GM21528 (cell line): ENCODE results near the gene KCNH3.
"Not testable (repeated sequence)": the region's sequence is repeated elsewhere in the genome, so short reads cannot be mapped to it uniquely, and the experiment has no call there.

Experiments used
- ATAC-seq: cut with Tn5 transposase; IDR thresholded peaks from one replicate; pipeline ENCODE4 v1.9.1; 2021; ENCODE audit warnings: mild to moderate bottlenecking, moderate library complexity; ENCODE audit not compliant: unreplicated experiment, low FRiP score

KCNH3 gene

GRCh38 chr12:49538510-49539403 lies at the start of gene KCNH3:
Gene KCNH3 (plus strand): TSS chr12:49539030. CDS start chr12:49539417, 387 bp downstream.
- peak; percentile 45 for ATAC-seq

GRCh38 chr12:49489154-49489553 lies 49.7 kb upstream of the KCNH3 start:
- no peak for ATAC-seq

DNA sequence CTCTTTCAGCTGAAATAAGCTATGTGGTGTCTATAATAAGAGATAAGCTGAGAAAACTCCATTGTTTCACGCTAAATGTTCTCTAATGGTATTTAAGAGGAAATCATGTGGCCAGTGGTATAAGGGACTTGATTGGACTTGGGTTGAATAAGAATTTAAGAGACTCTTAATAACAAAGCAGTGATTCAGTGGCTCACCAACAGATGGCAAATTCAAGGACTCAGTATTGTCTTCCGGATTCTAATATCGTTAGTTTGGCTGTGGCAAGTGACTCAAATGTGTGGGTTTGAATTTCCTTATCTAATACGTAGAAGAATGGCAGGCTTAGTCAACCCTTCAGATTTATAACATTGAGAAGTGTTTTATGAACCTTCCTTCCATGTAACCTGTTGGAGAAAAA lies 49.1 kb upstream of the KCNH3 start:
- ATAC-seq: no peak

GRCh38 chr12:49491823-49492222 lies 47.0 kb upstream of the KCNH3 start:
- no peak for ATAC-seq

DNA sequence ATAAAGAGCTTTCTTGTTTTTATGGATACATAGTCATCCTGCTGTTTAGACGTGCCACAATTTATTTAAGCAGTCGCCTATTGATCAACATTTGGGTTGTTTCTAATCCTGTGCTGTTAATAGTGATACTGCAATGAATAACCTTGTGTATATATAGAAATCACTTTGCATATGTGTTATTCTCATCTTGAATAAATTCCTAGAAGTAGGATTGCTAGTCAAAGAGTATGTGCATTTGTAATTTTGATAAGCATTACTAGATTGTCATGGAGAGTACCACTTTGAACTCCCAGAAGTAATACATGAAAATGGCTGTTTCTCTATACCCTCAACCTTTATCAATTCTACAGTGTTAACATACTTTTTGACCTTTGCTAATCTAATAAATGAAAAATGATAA lies 44.9 kb upstream of the KCNH3 start:
- ATAC-seq: no peak

DNA sequence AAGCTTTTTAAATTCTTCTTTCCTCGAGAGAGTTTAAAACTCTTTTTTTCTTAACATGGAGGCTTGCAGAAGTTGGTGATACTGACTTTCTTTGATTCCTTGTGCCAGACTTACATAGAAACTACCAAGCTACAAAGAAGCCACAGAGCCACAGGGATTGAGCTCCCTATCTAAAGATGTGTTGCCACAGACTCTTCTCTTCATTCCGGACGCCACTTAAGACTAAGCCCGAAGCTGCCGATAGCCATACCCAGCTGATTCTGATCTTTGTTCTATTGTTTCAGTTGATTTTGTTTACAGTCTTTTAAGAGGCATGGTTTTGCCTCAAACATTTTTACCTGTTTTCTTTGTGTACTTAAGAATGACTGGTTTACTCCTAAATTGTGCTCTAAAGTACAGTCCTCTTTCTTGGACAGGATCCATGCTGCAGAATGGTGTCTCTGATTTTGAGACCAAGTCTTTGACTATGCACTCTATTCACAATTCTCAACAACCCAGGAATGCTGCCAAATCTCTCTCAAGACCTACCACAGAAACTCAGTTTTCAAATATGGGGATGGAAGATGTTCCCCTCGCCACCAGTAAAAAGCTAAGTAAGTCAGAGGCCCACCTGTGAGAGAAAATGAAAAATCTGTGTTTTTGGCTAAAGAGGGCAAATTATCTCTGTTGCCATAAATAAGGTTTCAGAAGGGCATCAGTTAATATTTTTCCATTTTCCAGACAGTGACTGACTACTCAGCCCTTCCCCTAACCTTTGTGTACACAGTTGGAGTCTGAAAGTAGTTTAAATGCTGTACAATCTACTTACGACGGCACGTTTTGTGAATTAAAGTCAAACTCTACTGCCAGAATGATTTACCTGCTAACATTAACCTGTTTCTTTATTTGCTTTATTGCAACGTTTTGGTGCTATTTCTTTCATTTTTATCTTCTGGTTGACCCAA lies 42.1 kb upstream of the KCNH3 start:
- ATAC-seq: no peak

DNA sequence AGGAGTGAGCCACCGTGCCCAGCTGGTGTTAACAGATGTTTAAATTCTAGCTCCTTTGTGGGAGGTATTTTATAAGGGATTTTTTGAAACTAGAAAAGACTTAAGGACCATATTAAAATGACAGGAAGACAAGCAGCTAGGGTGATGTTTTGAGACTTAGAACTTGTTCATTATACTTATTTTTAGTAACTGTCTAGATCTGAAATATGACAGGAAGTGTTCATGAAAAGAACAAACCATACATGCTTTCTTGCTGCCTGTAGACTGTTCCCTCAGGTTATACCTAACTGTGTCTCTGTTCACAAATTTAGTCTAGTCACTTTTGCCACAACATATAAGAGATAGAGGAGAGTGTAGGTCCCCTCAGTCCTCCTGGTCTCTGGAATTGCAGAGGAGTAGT lies 36.9 kb upstream of the KCNH3 start:
- ATAC-seq: no peak

- ATAC-seq: no peak
Measured at GRCh38 chr12:49502590-49502989, 36.2 kb upstream of the KCNH3 start.

DNA sequence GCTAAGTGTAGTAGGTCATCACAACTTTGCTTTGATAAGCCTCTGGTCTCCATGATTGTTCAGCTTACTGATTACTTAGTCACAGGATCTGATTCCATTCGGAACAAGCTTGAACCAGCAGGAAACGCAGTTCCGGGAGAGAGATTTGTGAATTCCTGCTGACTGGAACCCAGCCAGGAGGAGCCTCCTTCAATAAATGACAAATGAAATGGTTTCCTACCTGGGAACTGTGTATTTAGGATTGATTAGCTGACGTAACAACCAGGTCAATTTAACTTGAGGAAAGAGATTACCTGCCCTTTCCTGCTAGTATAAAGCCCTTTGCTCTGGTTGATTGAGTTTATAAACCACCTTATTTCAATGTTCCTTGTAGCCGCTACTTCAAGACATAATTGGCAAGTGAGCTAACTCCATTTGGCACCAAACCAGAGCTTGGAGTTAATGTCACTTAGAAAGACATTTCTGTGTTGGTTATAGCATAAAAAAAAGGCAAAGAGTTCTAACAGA lies 35.1 kb upstream of the KCNH3 start:
- no peak for ATAC-seq

DNA sequence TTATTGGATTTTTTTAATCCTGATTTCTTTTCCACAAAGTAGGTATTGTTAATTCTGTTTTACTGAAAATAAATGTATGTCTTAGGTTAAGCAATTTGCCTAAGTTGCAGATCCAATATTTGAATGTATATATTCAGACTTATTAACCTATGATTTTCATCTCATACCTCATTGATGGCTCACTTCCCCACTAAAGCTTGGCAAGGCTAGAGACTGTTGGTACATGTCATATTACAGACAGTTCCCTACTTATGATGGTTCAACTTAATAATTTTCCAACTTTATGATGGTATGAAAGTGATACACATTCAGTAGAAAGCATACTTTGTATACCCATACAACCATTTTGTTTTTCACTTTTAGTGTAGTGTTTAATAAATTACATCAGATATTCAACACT lies 33.2 kb upstream of the KCNH3 start:
- ATAC-seq: no peak

DNA sequence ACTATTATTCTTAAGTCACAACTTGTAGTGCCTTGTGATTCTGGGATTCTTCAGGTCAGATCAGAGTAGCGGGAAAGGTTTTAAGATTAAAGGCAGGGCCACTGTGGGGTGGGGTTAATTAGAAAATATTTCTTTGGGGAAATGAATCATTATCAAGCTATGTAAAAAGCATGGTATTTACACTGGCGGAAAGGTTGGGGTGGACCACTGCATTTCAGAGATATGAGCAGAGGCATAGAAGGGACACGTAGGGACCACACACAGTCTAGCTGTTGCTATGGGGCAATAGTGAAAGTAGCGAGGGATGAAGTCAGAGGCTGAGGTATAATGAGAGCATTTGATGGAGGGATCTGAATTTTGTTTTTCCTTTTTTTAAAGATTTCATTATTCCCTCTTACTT lies 31.7 kb upstream of the KCNH3 start:
- no peak for ATAC-seq

GRCh38 chr12:49509681-49510080 lies 29.1 kb upstream of the KCNH3 start:
- not testable (repeated sequence) for ATAC-seq

DNA sequence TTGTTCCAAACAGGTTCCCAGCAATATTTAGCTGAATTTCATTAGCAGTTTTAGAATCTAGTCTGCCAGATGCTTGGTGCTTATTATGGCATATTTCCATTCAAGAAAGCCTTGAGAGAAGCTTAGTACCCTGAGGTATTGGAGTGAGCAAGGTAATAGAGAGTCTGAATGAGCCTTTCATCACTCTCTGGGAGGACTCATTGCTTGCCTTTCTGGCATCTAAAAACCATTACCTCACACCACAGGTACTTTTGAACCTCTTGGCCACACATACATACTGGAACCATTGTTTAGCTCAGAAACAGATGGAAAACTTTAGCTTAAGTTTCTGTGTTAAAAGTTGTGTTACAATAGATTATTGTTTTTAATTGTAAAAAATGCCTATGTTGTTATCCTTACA lies 27.4 kb upstream of the KCNH3 start:
- no peak for ATAC-seq

- ATAC-seq: no peak
Measured at GRCh38 chr12:49512546-49512945, 26.3 kb upstream of the KCNH3 start.

GRCh38 chr12:49515266-49515665 lies 23.6 kb upstream of the KCNH3 start:
- ATAC-seq: no peak

GRCh38 chr12:49518914-49519573 lies 19.8 kb upstream of the KCNH3 start:
- no peak for ATAC-seq

DNA sequence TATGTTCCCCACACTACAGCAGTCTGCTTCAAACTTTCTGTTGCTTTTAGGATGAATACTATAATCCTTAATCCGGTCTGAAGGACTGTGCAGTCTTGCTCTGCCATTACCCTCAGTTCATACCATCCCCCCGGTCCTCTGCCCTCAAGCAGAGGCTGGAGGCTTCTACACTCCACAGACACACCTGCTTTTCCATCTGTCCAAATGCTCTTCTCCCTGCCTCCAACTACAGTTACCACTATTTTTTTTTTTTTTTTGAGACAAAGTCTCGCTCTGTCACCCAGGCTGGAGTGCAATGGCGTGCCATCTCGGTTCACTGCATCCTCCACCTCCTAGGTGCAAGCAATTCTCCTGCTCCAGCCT lies 19.3 kb upstream of the KCNH3 start:
- no peak for ATAC-seq

- ATAC-seq: no peak
Measured at GRCh38 chr12:49521389-49521788, 17.4 kb upstream of the KCNH3 start.

DNA sequence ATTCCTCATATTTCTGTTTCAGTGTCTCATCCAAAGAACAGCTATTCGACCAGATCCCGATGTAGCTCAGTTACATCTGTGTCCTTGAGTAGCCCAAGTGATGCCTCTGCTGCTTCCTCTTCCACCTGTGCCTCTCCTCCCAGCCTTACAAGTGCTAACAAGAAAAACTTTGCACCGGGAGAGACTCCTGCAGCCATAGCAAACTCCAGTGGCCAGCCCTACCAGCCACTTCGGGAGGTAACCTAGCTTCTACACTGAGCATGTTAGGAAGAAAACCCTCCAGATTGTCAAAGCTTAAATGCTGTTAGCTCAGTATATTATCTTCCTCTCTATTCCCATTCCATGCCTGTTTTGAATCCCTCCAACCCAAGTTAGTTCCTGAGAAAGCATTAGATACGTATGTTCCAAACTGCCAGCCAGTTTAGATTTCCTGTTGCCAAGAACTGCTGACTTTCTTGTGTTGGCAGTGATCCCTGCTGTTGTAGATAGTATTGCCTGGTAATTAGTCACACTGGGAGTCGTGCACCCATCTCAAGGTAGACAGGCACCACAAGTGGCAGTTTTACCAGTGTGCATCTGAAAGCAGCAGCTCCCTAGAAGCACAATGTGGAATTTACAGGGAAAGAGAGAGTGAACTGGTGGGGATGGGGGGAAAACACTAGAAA lies 14.0 kb upstream of the KCNH3 start:
- no peak for ATAC-seq

DNA sequence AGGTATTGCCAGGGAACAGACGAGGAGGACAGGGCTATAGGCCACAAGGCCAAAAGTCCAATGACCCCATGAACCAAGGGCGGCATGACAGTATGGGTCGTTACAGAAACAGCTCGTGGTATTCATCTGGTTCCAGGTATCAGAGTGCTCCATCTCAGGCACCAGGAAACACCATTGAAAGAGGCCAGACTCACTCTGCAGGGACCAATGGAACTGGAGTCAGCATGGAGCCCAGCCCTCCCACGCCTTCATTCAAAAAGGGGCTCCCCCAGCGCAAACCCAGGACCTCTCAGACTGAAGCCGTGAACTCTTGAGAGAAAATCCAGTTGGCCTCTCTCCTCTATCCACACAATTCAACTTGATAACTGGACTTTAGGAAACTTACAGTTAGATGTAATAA lies 12.9 kb upstream of the KCNH3 start:
- no peak for ATAC-seq
